GM18511 (cell line): ENCODE measurements around the gene HACD1.
A peak's percentile ranks its signal among the peaks of the same experiment; 100 is the strongest.
"Not testable (repeated sequence)": the region's sequence is repeated elsewhere in the genome, so short reads cannot be mapped to it uniquely, and the experiment has no call there.

Source experiments
- ATAC-seq: cut with Tn5 transposase; IDR thresholded peaks from one replicate; pipeline ENCODE4 v1.9.1; 2021; ENCODE audit warnings: mild to moderate bottlenecking, moderate library complexity; ENCODE audit not compliant: unreplicated experiment

Gene HACD1

DNA sequence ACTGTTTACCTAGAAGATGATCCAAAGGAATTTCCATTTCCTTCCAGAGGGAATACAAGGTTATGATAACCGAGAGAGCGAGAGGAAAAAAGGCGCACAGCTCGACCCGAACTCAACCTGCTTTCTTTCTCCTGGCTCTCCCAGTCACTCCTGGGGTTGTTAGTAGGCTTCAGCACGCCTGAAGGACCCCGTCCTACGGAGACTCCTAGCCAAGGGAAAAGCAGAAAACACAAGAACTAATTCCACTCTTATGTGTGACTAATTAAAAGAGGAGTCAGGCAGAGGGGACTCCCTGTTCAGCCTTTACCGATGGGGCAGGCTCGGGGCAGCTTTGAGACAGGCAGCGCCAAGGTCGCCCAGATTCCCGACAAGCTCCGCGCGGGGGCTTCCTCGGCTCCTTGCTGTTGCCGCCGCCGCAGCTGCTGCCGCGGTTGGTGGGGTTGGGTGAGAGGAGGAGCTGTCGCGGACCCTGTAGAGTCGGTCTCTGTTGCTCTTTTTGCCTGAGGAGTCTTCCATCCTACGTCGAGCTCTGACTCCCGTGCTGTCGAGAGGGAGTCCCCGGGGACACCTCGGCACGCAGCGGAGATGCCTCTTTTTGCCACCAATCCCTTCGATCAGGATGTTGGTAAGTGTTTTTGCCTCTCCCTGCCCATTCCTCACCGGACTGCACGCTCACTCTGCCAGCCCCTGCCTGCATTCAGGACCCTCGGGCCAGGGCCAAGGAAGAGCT lies 26.7 kb upstream of the HACD1 start, which contains the start of gene STAM:
TSS of gene STAM (plus strand) at position 397 of the 730 bp plus-strand sequence. CDS start at position 586, 189 bp downstream.
- ATAC-seq: peak; percentile 93

DNA sequence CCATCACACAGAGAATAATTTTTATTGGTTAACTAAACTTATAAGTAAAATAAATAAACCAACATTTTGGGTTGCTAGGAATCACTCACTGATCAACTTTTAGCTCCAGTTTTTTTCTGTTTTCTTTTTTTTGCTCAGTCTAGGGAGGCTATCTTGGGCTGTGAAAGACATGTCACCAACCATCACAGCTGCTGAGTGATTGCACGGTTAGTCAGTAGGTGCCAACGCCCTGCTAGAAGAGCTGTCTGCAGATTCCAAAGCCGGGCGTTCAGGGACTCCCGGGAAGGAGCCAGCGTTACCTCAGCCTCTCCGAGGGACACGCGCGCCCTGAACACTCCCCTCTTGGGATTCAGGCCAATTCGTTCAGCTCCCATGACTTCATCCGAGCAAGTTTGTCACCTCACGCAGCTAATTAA lies 26.2 kb upstream of the HACD1 start:
- peak; percentile 38 for ATAC-seq

DNA sequence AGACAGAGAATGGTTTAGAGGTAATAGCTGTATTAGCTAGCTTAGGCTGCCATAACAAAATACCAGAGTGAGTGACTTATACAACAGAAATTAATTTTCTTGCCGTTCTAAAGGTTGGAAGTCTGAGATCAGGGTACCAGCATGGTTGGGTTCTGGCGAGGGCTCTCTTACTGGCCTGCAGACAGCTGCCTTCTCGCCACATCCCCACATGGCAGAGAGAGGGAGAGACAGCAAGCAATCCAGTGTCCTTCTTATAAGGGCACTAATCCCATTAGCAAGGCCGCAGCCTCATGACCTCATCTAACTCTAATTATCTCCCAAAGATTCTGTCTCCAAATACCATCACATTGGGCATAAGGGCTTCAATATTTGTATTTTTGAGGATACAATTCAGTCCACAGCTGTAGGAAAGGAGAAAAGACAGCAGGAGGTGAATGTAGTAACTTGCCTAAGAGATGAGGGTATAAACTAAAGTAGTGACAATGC lies 23.2 kb upstream of the HACD1 start:
- no peak for ATAC-seq

DNA sequence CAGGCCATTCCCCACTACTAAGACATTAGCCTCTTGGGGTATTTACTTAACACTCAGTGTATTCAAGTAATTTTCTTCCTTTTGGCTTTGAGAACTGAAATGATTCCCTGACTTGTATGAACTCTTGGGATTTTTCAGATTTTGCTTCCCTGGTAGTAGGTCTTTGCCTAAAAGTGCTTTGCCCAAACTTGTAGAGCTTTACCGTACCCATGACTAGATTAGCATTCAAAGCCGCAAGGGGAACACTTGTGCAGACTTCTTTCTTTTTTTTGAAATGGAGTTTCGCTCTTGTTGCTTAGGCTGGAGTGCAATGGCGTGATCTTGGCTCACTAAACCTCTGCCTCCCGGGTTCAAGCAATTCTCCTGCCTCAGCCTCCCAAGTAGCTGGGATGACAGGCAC lies 20.7 kb upstream of the HACD1 start:
- no peak for ATAC-seq

DNA sequence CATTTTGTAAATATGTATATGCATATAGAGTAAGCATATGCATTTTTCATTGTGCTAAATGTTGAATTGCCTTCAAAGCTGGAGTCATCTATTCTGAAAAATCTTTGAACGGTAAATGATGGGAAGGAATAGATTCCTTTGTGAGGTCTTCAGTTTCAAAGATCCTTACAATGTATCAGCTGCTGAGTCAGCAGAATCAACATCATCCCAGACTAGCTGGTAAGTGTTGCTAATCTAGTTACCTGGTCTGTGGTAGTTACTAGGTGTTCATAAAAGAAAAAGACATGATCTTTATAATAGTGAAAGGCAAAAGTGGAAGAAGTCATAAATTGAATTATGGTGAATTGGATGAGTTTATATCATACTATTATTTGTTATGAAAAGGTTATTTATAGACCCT lies 16.2 kb upstream of the HACD1 start:
- no peak for ATAC-seq

DNA sequence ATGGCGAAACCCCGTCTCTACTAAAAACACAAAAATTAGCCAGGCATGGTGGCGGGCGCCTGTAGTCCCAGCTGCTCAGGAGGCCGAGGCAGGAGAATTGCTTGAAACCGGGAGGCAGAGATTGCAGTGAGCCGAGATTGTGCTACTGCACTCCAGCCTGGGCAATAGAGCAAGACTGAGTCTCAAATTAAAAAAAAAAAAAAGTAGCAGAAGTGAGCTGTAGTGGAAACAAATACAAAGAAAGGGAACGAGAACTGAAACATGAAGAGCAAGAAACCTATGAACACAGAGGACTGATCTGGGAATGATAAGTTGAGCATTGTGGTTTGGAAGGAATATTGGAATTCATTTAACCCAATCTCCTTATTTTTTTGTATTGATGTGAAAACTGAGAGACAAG lies 15.4 kb upstream of the HACD1 start:
- not testable (repeated sequence) for ATAC-seq

DNA sequence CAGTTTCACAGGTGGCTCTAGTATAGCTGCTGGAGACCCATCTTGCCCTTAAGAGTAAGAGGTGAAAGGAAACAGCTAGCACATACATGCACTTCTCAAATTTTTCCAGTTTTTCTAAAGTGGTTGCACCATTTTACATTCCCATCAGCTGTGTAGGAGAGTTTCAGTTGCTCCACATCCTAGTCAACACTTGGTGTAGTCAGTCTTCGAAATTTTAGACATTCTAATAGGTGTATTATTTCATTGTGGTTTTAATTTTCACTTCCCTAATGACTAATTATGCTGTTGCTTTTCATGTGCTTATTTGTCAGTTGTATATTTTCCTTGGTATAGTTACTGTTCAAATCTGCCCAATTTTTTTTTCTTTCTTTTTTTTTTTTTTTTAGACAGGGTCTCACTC lies 9.5 kb upstream of the HACD1 start:
- ATAC-seq: no peak

DNA sequence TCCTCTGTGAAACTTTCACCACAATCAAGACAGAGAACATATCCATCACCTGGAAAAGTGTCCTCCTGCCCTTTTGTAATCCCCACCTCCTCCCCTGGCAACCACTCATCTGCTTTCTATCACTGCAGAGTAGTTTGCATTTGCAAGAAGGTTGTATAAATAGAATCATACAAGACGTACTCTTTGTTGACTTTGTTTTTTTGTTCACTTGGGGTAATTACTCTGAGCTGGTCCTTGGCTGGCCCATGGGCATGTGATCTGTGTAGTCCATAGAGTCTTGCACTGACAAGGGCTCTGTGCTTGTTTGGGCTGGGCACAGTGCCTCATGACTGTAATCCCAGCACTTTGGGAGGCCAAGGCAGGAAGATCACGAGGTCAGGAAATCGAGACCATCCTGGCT lies 7.8 kb upstream of the HACD1 start:
- no peak for ATAC-seq

DNA sequence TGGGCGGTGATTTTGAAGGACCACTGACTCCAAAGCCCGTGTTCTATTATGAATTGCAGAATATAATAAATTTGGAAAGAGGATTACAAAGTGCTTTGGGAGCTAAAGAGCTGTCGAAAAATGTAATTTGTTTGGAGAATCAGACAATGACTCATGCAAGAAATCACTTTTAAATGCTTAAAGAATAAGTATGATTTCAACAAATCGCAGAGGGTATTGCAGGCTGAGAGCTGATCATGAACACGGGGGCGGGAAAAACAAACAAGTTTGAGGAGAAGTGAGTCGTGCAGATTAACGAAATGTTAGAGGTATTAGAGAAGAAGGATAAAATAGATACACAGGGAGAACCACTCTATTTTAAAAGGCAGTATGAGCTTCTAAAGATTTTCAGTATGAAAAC lies 4.9 kb upstream of the HACD1 start:
- no peak for ATAC-seq

DNA sequence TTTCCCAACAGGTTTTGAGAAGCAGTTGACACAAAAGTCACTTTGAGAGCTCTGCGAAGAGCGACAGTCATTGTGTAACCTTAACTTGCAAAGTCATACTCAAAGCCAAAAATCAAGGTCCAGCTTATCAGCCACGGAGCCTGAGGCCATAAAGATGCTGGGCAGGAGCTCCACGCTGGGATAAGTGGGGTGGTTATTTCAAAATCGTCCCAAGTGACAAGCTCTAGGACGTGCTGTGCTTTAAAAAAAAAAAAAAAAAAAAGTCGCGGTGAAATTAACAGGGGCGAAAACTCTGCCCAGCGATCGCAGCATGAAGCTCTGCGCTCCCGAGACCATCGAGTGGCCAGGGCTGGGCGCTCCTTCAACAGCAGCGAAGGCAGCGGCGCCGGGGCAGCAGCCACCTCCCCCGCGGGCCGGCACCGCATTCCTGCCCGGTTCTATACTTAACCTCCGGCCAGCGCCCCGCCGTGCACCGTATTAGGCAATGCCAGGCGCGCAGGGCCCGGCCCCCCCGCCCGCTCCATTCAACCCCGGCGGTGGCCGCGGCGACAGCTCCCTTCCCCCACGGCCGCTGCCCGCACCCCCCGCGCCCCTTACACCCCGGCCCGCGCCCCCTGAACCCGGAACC lies 657 bp downstream of the HACD1 start:
- peak; percentile 62 for ATAC-seq

DNA sequence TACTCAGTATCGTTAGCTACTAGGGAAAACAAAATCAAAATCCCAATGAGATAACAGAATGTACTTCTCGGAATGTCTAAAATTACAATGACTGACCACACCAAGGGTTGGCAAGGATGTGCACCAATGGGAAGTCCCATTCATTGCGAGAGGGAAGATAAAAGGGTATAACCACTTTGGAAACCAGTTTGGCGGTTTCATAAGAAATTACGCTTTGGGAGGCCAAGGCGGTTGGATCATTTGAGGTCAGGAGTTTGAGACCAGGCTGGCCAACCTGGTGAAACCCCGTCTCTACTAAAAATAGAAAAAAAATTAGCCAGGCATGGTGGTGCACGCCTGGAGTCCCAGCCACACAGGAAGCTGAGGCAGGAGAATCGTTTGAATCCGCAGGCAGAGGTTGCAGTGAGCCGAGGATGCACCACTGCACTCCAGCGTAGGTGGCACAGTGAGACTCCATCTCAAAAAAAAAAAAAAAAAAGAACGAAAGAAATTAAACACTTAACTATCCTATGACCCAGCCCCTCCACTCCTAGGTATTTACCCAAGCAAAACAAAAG lies 7.6 kb downstream of the HACD1 start:
- ATAC-seq: no peak

DNA sequence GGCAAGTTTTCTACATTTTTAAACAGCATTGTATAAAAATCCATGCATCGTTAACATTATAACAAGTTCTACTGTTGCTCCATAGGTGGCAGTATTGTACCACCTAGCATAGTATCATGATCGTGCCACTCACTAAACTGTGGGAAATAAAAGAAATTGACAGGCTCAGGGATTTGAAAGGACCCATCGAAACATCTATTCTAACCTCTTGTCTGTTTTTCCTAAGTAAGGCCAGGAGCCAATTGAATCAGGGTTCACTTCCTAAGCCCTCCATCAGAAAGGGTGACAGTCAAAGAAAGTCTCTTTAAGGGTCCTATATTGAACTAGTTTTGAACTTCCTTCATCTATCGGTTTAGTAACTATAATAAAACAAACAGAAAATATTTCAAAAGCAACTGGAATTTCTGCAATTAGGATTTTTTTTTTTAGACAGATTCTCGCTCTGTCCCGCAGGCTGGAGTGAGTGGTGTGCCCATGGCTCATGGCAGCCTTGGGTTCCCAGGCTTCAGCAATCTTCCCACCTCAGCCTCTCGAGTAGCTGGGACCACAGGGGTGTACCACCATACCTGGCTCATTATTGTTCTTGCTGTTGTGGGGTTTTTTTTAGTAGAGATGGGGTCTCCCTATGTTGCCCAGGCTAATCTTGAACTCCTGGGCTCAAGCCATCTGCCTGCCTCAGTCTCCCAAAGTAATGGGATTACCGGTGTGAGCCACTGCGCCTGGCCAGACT lies 9.4 kb downstream of the HACD1 start:
- ATAC-seq: peak; percentile 88

DNA sequence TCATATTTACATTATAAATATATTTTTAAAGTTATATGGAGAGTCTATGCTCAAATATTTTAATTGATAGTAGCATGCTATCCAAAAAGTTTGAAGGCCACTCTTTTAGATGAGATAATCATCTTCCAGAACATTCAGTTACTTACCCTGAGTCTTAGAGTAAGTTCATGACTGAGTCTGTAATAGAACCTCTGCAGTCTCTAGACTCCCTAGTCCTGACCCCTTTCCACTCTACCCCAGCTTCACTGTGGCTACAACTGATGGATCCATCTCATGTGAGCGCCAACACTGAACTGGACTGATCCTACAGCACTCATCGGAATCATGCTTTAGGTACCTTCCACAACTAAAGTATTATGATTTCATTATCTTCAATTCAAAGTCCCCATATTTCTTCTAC lies 10.1 kb downstream of the HACD1 start:
- ATAC-seq: no peak

DNA sequence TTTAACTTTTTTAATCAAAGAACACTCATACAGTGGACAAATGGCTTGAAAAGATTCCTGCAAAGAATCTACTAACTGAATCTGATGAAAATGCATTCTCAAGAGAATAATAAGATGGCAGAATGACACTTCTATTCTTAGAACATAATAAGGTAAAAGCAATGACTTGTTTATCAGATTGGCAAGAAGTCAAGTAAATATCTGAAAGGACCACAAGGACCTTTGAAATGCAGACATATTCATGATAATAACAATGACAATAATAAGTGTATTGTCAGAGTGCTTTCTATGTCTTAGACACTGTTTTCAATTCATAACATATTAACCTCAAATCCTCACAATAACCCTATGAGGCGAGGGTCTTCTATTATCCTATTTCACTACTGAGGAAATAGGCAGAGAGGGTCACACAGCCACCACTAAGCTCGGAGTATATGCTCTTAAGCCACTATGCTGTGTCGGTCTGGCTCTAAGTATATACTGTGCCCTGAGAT lies 10.6 kb downstream of the HACD1 start:
- no peak for ATAC-seq

DNA sequence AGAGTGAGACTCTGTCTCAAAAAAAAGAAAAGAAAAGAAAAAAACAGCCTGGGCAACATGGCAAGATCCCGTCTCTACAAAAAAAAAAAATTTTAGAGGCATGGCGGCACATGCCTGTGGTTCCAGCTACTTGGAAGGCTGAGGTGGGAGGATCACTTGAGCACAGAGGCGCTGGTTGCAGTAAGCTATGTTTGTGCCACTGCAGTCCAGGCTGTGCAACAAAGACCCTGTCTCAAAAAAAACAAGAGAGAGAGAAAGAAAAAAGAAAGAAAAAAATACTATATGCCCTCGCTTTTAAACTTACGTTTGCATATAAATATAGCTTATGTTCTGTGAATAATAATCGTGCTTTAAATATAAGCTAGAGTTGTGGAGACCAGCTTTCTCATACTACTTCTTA lies 11.2 kb downstream of the HACD1 start:
- ATAC-seq: no peak

DNA sequence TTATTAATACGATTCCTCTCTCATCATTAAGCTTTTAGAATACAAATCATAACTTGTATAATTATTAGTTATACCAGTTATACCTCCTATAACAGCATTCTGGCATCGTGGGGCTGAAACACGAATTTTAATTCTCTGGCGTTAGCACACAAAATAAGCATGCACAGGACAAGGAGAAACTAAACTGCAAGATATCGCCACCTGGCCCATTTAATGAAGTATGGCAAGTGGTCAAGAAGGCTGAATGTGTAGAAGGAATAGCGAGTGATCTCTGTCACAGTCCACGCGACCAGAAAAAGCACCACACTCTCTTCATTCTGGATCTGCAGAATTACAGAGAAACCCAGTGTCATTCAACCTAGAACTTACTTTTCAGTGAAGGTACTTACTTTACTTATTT lies 18.1 kb downstream of the HACD1 start:
- peak; percentile 65 for ATAC-seq

DNA sequence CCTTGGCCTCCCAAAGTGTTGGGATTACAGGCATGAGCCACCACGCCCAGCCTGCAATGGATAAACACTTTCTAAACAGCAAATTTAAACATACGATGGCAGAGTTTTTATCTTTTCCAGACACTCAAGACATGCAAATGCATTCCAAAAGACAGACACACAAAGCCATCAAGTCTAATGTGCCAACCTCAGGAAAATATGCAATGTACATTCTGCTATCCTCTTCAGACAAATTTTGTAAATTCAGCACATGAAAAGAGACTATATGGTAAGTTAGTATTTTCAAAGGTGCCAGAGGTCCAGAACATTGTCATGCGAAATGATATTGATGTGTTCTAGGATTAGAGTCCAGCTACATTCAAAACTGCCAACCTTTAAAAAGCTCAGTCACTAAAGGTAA lies 19.8 kb downstream of the HACD1 start:
- no peak for ATAC-seq

DNA sequence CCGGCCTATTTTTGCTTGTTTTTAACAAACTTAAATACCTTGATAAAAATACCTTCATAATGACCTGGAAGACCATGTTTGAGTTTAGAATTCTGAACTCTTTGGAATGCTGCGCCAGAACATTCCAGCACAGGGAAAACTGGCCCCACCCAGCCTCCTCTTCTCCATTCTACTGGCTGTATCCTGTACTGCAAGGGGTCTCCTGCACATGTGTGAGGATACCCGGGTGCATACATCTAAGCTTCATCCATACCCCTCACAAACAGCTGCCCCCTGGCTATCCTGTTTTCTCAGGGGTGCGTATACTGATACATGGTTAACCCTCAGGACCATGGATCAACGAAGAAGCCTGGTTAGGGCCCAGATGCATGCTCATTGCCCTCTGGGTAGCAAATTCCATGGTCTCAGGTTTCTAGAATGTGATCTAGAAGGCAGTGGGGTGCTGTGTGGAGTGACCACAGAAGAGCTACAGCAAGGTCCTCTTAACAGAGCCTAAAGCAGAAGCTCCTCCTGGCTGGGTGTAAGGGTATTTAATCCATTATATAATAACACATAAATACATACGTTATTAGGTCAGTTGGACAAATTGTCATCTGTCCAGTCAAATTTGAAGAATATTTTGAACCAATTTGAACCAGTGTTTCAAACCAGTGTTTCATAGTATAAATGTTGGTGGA lies 26.1 kb downstream of the HACD1 start:
- no peak for ATAC-seq

DNA sequence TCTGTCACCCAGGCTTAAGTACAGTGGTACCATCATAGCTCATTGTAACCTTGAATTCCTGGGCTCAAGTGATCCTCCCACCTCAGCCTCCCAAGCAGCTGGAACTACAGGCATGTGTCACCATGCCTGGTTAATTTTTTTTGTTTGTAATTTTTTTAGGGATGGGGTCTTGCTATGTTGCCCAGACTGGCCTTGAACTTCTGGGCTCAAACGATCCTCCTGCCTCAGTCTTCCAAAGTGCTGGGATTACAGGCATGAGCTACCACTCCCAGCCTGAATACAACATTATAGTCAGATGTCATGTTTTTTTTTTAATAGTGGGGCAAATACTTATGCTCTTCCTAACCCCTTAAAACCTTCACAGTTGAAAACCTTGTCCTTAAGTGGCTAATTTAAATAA lies 27.9 kb downstream of the HACD1 start:
- not testable (repeated sequence) for ATAC-seq

DNA sequence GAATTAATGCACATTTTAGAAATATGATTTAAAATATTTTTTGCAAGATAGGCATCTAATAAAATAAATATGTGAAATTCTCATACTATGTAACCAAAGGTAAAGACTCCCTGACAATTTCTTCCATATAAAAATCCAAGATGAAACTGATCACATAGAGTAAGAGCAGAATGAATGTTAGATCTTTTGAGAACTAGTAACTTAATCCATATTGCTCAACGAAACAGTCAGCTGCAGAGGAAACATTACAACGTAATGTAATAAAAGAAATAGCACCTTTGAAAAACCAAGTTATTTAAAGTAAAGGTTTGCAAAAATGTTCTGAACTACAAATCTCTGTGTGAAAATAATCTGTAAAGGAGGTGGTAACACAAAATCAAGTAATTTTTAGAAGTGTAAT lies 28.8 kb downstream of the HACD1 start:
- no peak for ATAC-seq

DNA sequence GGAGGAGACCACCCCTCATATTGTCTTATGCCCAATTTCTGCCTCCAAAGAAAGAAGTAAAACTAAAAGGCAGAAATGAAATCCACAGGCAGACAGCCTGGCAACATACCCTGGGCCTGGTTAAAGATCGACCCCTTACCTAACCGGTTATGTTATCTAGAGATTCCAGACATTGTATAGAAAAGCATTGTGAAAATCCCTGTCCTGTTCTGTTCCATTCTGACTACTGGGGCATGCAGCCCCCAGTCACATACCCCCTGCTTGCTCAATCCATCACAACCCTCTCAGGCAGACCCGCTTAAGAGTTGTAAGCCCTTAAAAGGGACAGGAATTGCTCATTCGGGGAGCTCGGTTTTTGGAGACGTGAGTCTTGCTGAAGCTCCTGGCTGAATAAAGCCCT lies 29.9 kb downstream of the HACD1 start:
- ATAC-seq: not testable (repeated sequence)
